GM12878 (cell line): Measurements from ENCODE around the gene SUPT3H. TPM values are rescaled to one million over a fixed set of nuclear protein-coding genes. Genes with fewer than 3 reads are reported as not detected.
"Not testable (repeated sequence)": the region's sequence is repeated elsewhere in the genome, so short reads cannot be mapped to it uniquely, and the experiment has no call there.

ENCODE experiments used
- ATAC-seq: fragments of 200-7000 bp; cut with Tn5 transposase; 3 replicates; pipeline ENCODE4 v1.9.1; 2020; ENCODE audit warnings: mild to moderate bottlenecking, moderate library complexity
- BruUV-seq: library from RNA; stranded (reverse); fragments of 400-500 nt; replicated peaks from 2 replicates; lab custom pipeline; 2021; lab: Mats Ljungman, UMichigan
- CTCF ChIA-PET: fragments of 300-600 bp; sonication (Branson Sonifier 250); formaldehyde crosslinking; extraction: SDS; loops from one replicate; lab custom pipeline; 2021; ENCODE audit warnings: inconsistent platforms; lab: Yijun Ruan, JAX
- POLR2A ChIA-PET: fragments of 350-600 bp; formaldehyde crosslinking; extraction: SDS; loops from one replicate; lab custom pipeline; 2021; ENCODE audit warnings: inconsistent platforms; lab: Charles Lee
- RAD21 ChIA-PET: fragments of 300-600 bp; sonication (Branson Sonifier 250); formaldehyde crosslinking; loops from one replicate; lab custom pipeline; 2023; ENCODE audit warnings: antibody characterized with exemption; ENCODE audit not compliant: unreplicated experiment; lab: Charles Lee
- SMC1A ChIA-PET: fragments of 300-600 bp; sonication (Branson Sonifier 250); formaldehyde crosslinking; loops from one replicate; lab custom pipeline; 2023; ENCODE audit not compliant: unreplicated experiment, uncharacterized antibody; lab: Charles Lee
- DNase-seq: peaks from one replicate; pipeline ENCODE4 v3.0.0-alpha.2; 2011; ENCODE audit warnings: low read depth, low spot score
- FAIRE-seq: peaks from 3 replicates; lab custom pipeline; 2011; peaks lifted over from hg19 to GRCh38; lab: Jason Lieb, UNC
- H2AFZ ChIP-seq: 2 replicates; pipeline ENCODE4 v1.6.0; 2011; ENCODE audit warnings: low read depth, low read length, control low read depth; ENCODE audit not compliant: control insufficient read depth
- H3K27ac ChIP-seq: 2 replicates; pipeline ENCODE4 v1.5.1; 2011; ENCODE audit warnings: control low read depth; ENCODE audit not compliant: control insufficient read depth, insufficient read depth
- H3K27me3 ChIP-seq, 2 experiments: replicated peaks in 1 of 2; 2 replicates each; pipeline versions ENCODE4 v1.6.0 to v1.6.1; 2011; ENCODE audit warnings: low read length in 1 of 2; ENCODE audit not compliant: control insufficient read depth in 2 of 2, insufficient read depth in 2 of 2
- H3K36me3 ChIP-seq, 2 experiments: 2 replicates each; pipeline ENCODE4 v1.5.1; 2011; ENCODE audit warnings: low read length in 1 of 2; ENCODE audit not compliant: control insufficient read depth in 2 of 2, insufficient read depth in 2 of 2
- H3K4me1 ChIP-seq: 2 replicates; pipeline ENCODE4 v1.6.1; 2011; ENCODE audit warnings: mild to moderate bottlenecking, low read length, moderate library complexity, mixed read lengths; ENCODE audit not compliant: control insufficient read depth, insufficient read depth
- H3K4me2 ChIP-seq: 2 replicates; pipeline ENCODE4 v1.6.0; 2011; ENCODE audit warnings: control low read depth; ENCODE audit not compliant: control insufficient read depth, insufficient read depth
- H3K4me3 ChIP-seq: fragments of 200-600 bp; sonication (generic); 2 replicates; pipeline ENCODE4 v1.5.1; 2016
- H3K79me2 ChIP-seq: 2 replicates; pipeline ENCODE4 v1.6.0; 2011; ENCODE audit warnings: low read length; ENCODE audit not compliant: control insufficient read depth, insufficient read depth
- H3K9ac ChIP-seq: 2 replicates; pipeline ENCODE4 v1.8.0; 2011; ENCODE audit warnings: low read length, control low read depth, mixed read lengths; ENCODE audit not compliant: control insufficient read depth, insufficient read depth
- H3K9me3 ChIP-seq: replicated peaks from 3 replicates; pipeline ENCODE4 v1.5.1; 2011; ENCODE audit warnings: mild to moderate bottlenecking, low read length; ENCODE audit not compliant: control insufficient read depth, insufficient read depth
- H4K20me1 ChIP-seq: 2 replicates; pipeline ENCODE4 v1.6.0; 2011; ENCODE audit not compliant: control insufficient read depth, insufficient read depth
- FOS ChIP-seq: IDR thresholded peaks from 3 replicates; pipeline ENCODE4 v1.6.1; 2011; ENCODE audit warnings: borderline replicate concordance; ENCODE audit not compliant: insufficient read length; ENCODE audit errors: extremely low read depth
- REST ChIP-seq: IDR thresholded peaks from 2 replicates; pipeline ENCODE4 v1.6.1; 2012; ENCODE audit warnings: mild to moderate bottlenecking, low read depth, low read length
- WGBS: methylation state at CpG from one replicate; pipeline ENCODE4 v1.1.6; 2016; ENCODE audit warnings: low lambda C conversion rate; ENCODE audit not compliant: insufficient replicate concordance, insufficient coverage; ENCODE audit errors: missing lambda C conversion rate; 5-methylcytosine and 5-hydroxymethylcytosine counted together
- in situ Hi-C: fragments of 300-500 bp; cut with MboI; formaldehyde crosslinking; loops from 9 replicates; pipeline ENCODE4 v1.14.3; 2018; ENCODE audit warnings: mixed read lengths
- intact Hi-C: fragments of 100-400 bp; cut with micrococcal nuclease; formaldehyde crosslinking; loops from one replicate; pipeline ENCODE4 v1.14.2; 2022; ENCODE audit not compliant: unreplicated experiment
- polyA plus RNA-seq, 11 experiments: library from polyadenylated mRNA; depleted of rRNA in 4 of 11; unstranded in 6 of 11; stranded (reverse) in 5 of 11; fragments of >200 nt; fragmentation: Nextera tagmentation in 4 of 11; fragmentation: Illumina TruSeq in 1 of 11; extraction: Ambion mirVana in 4 of 11; extraction: Trizol in 1 of 11; gene quantifications; 1 replicate in 1 of 11; 2 replicates in 10 of 11; pipeline versions ENCODE4 v1.2.1 to v1.2.3, GENCODE V29; 2011 to 2016; ENCODE audit warnings: inconsistent platforms in 2 of 11, missing spikeins in 2 of 11, low read depth in 1 of 11
- total RNA-seq, 4 experiments: library from RNA; depleted of rRNA in 3 of 4; stranded (reverse); fragments of >200 nt in 3 of 4; fragmentation: Illumina TruSeq in 1 of 4; extraction: Trizol in 1 of 4; gene quantifications; 2 replicates each; pipeline versions ENCODE4 v1.2.1 to v1.2.3, GENCODE V29; 2013 to 2021

The SUPT3H gene
- total and polyA plus RNA-seq, 10 of the 15 experiments (the other 5 are each of a cell fraction or from before 2014, with no cell fraction given) = 0.51 to 3.7 (median 2.0) TPM

- TF ChIP-seq REST (no peak), FOS (no peak)
Observed at GRCh38 chr6:44906761-44907160, 471.0 kb downstream of the SUPT3H start (continued).

GRCh38 chr6:44900358-44900757 is 477.4 kb downstream of the SUPT3H start:
- 36% methylated on average over 11 of the region's 11 CpGs for WGBS
- DNase-seq, H3K9ac ChIP-seq, RAD21 ChIA-PET, ATAC-seq, H3K27ac ChIP-seq, H2AFZ ChIP-seq, FAIRE-seq, H3K4me2 ChIP-seq, H3K4me1 ChIP-seq, H3K9me3 ChIP-seq, intact Hi-C loops, H3K27me3 ChIP-seq, BruUV-seq, H3K4me3 ChIP-seq, H3K79me2 ChIP-seq, SMC1A ChIA-PET, in situ Hi-C loops, CTCF ChIA-PET, H4K20me1 ChIP-seq, H3K36me3 ChIP-seq, POLR2A ChIA-PET: not testable (repeated sequence)
